Measurements from ENCODE around the gene ERN2. TPM values are rescaled to one million over a fixed set of nuclear protein-coding genes. Genes with fewer than 3 reads are reported as not detected.
"Not testable (repeated sequence)": the region's sequence is repeated elsewhere in the genome, so short reads cannot be mapped to it uniquely, and the experiment has no call there.

The ERN2 gene
- not detected in 2 replicates for total RNA-seq (2014; rRNA removed; shearing (Covaris generic))

DNA sequence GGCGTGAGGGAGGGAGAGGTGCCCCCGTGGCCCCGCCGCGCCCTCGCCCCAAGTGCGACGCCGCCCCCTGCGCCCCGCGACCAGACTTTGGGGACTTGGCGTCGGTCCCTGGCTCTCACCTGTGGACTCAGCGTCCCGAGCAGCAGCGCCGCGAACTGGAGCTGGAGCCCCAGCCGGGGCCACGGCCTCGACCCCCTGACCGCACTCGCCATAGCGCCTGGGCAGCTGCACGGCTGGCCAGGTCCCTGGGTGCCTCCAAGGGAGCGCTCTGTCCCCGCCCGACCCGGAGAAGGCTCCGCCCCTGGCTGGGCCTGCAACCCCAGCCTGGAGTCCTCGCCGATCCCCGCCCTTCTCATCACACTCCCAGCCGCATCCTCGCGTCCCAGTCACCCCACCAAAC is at the start of gene ERN2:
Gene ERN2 (minus strand): TSS at position 247 of the 400 bp plus-strand sequence. CDS start 35 bp downstream, at position 212.
- DNase-seq (ENCODE audit: low read depth), result no peak

DNA sequence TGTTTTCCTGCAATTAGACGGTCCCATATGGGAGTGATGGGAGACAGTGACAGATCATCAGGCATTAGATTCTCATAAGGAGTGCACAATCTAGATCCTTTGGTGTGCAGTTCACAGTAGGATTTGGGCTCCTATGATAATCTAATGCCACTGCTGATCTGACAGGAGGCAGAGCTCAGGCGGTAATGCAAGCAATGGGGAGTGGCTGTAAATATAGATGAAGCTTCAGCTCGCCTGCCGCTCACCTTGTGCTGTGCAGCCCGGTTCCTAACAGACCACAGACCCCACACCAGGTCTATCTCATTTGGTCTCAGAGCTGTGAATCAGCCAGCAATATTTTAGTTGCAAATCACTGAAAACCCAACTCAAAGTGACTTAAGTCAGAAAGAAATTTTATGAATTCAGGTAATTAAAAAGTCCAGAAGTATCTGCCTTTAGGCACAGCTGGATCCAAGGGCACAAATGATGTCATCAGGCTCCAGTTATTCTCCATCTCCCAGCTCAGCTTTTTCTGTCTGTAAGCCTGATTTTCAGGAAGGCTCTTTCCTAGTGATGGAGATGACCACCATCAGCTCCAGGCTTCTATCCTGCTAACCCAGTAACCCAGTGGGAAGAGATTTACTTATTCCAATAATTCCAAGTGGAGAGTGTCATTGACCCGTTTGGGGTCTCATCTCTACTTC is 45.1 kb upstream of the ERN2 start:
- no peak for DNase-seq (ENCODE audit: low read depth)

DNA sequence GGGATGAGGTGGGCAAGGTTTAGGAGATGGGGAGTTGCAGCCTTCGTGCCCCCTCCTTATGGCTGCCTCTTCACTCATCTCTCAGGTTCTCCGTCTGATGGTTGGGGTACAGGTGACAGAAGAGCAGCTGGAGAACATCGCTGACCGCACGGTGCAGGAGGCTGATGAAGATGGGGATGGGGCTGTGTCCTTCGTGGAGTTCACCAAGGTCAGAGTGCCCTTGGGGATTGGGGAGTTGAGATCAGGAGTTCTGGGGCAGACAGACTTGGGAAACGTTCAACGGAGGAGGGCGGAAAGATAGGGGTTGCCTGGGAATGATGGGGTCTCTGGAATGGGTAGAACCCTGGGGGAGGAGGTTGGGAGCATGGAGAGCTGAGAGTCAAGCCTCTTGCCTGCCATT is 44.1 kb upstream of the ERN2 start:
- no peak for DNase-seq (ENCODE audit: low read depth)

DNA sequence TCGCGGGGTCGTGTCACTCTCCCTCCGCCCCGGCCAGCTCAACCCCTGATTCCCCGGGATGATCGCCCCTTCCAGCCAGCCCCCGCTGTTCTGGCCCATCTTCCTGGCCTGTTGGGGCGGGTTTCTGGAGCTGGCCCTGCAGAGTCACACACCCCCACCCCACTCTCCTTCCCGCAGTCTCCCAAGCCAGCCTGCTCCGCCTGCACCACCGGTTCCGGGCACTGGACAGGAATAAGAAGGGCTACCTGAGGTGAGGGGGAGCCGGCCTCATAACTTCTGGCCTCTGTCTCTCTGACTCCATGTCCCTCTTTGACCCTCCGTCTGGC is 42.4 kb upstream of the ERN2 start:
- DNase-seq (ENCODE audit: low read depth), result no peak

DNA sequence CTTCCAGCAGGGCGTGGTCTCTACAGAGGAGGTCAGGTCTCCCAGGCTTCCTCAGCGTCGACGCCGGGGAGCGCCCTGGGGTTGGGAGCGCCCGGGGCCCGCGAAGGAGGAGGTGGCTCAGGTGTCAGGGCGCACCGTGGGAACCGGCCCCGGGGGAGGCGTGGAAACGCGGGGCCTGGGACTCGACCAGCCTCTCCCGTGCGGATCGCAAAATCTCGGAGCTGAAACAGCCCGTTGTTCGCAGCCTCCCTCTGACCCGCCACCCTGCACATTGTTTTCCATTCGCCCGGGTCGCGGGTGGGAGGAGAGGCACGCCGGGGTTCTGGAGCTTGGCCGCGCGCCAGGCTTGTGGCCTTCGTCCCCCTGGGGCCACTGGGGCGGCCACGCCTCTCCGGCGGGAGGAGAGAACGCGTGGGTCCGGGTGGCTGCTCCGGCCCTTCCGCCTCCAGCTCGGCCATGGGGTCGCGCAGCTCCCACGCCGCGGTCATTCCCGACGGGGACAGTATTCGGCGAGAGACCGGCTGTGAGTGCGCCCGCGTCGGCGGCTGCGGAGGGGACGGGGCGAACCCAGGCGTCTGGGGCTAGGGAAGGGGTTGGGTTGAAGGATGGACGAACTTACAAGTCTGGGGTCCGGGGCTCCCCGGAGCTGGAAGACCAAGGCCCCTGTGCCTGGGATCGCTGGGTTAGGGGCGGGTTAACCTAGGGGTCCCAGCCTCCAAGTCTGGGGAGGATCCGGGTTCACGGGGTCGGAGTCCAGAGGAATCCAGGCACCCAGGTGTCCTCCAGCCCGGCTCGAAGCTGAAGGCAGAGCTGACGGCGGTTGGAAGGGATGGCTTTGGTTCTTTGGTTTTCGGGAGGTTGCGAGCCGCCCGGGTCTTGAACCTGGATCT is 41.8 kb upstream of the ERN2 start, which contains the start of gene CHP2:
Gene CHP2 (plus strand): TSS at position 433 of the 890 bp plus-strand sequence. CDS start 24 bp downstream, at position 457.
- DNase-seq (ENCODE audit: low read depth), result no peak

DNA sequence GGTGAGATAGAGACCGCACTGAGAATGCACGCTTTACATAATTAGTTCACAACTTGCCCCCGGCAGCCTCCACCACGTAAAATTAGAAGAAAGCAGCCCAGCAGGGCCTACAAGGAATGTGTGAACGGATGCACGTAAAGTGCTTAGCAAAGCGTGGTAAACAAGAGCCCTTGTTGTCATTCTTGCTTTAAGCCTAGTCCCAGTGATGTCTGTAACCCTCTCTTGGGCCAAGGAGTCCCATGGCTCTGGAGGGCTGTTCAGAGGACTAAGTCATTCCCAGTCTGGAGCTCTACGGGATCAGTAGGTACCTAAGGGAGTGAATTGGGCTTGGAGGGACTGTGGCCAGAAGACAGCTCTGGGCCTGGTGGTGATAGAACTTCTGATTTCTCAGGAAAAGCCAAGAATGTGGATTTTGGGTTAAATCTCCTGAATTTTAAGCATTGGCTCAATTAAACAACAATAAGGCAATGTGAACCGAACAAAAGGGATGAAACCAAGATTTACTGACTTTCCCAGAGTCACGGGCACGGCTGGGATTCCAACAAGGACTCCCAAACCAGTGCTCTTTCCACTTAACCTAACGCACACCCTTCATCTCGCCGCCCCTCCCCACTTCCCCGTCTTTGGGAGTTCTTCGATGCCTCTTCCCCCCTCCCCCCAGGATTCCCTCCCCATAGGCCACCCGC is 41.0 kb upstream of the ERN2 start:
- DNase-seq (ENCODE audit: low read depth), result no peak

DNA sequence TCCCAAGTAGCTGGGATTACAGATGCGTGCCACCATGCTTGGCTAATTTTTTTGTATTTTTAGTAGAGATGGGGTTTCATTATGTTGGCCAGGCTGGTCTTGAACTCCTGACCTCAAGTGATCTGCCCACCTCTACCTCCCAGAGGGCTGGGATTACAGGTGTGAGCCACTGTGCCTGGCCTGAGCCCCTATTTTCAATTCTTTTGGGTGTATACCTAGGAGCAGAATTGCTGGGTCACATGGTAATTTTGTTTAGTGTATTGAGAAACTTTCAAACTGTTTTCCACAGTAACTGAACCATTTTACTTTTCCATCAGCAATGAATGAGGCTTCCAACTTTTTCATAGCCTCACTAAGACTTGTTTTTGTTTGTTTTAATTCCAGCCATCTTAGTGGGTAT is 38.0 kb upstream of the ERN2 start:
- not testable (repeated sequence) for DNase-seq (ENCODE audit: low read depth)

DNA sequence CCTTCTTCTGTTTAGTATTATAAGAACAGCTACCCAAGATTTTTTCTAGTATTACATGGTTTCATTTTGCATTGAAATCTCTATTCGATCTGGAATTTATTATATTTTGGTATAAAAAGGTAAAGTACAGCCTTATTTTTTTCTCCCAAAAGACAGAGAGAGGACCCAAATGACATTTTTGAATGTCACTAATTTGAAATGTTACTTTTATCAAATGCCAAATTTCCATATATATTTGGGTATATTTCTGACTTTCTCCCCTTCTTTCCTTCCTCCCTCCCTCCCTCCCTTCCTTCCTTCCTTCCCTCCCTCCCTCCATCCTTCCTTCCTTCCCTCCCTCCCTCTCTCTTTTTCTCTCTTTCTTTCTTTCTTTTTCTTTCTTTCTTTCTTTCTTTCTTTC is 35.6 kb upstream of the ERN2 start:
- DNase-seq (ENCODE audit: low read depth), result no peak

DNA sequence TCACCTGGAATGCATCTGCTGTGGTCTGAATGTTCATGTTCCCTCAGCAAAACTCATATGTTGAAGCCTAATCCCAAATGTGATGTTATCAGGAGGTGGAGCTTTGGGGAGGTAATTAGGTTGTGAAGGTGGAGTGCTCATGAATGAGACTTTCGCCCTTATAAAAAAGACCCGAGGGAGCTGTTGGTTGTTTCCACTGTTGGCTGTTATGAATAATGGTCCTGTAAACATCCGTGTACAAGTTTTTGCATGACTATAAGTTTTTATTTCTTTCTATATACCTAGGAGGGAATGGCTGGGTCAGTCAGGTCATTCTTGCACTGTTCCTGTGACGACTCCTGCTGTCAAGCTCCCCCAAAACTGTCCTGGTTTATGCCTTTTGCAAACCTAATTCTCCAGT is 32.2 kb upstream of the ERN2 start:
- no peak for DNase-seq (ENCODE audit: low read depth)

DNA sequence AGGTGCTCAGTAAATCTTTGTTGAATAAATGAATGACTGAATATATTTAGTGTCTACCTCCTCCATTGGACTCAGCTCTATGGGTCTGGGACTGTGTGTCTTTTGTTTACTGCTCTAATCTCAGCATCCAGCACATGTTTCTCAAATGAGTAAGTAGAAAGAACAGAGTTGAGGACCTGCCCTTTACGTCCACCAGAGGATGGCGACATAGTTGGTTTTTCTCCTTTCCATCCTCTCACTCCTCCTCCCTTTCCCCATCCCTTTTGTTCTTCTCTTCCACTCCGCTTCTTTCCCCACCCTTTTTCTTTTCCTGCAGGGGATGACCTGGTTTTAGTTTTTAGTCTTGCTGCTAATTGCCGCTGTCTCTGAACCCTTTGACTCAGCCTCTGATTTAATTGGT is 29.7 kb upstream of the ERN2 start:
- no peak for DNase-seq (ENCODE audit: low read depth)

DNA sequence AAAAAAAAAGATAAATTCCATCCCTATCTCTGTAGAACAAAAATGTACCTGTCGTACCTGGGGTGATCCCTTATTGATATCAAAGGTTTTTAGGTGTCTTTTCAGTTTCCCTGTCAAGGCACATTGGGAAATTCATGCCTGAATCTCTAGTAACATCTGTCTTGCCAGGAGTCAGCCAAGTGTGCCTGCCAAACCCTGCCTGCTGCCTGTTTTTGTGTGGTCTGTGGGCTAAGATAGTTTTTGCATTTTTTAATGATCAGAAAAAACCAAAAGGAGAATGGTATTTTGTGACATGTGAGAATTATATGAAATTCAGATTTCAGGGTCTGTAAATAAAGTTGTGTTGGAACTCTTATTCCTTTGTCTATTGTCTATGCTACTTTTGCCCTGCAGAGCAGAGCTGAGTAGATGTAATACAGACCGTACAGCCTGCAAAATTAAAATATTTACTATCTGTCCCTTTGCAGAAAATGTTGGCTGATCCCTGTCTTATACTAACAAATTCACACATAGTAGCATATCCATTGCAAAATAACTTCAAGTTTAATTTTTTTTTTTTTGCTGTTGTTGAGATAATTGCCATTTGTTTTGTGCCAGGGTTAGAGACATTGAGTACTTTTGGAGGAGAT is 28.8 kb upstream of the ERN2 start:
- DNase-seq (ENCODE audit: low read depth), result no peak

DNA sequence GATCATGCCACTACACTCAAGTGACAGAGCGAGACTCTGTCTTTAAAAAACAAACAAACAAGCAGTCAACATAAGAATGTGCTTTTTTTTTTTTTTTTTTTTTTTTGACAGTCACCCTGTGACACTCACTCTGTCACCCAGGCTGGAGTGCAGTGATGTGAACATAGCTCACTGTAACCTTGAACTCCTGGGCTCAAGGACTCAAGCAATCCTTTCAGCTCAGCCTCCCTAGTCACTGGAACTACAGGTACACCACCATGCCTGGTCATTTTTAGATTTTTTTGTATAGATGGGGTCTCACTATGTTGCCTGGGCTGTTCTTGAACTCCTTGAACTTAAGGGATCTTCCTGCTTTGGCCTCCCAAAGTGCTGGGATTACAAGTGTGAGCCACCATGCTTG is 26.5 kb upstream of the ERN2 start:
- no peak for DNase-seq (ENCODE audit: low read depth)

DNA sequence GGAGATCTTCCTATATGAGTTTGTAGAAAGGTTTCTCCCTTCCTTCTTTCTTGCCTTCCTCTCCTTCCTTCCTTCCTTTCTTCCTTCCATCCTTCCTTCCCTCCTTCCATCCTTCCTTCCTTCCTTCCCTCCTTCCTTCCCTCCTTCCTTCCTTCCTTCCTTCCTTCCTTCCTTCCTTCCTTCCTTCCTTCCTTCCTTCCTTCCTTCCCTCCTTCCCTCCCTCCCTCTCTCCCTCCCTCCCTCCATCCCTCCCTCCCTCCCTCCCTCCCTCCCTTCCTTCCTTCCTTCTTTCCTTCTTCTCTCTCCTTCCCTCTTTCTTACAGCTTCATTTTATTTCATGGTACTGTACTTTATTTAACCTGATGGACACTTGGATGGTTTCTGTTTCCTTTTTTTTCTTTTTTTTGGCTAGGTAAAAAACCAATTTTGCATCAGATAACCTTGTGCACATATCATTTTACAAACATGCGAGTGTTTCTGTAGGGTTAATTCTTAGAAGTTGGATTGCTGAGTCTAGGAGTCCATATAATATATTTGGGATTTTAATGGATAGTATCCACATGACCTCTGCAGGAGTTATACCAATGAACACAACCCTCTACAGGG is 24.5 kb upstream of the ERN2 start:
- not testable (repeated sequence) for DNase-seq (ENCODE audit: low read depth)

DNA sequence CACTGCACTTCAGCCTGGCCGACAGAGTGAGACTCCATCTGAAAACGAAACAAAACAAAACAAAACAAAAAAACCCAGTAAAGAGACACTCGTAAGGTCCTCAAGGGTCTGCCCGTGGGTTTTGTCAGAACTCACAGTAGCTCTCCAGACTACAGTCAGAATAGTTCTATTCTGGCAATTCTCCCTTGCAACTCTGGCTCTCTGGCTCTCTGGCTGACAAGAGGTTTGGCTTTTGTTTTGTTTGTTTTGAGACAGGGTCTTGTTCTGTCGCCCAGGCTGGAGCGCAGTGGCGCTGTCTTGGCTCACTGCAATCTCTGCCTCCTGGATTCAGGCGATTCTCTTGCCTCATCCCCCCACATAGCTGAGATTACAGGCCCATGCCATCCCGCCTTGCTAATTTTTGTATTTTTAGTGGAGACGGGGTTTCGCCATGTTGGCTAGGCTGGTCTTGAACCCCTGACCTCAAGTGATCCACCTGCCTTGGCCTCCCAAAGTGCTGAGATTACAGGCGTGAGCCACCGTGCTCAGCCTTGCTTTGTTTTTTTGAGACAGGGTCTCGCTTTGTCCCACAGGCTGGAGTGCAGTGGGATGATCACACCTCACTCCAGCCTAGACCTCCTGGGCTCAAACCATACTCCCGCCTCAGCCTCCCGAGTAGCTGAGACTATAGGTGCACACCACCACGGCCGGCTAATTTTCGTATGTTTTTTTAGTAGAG is 21.3 kb upstream of the ERN2 start:
- DNase-seq (ENCODE audit: low read depth), result no peak

DNA sequence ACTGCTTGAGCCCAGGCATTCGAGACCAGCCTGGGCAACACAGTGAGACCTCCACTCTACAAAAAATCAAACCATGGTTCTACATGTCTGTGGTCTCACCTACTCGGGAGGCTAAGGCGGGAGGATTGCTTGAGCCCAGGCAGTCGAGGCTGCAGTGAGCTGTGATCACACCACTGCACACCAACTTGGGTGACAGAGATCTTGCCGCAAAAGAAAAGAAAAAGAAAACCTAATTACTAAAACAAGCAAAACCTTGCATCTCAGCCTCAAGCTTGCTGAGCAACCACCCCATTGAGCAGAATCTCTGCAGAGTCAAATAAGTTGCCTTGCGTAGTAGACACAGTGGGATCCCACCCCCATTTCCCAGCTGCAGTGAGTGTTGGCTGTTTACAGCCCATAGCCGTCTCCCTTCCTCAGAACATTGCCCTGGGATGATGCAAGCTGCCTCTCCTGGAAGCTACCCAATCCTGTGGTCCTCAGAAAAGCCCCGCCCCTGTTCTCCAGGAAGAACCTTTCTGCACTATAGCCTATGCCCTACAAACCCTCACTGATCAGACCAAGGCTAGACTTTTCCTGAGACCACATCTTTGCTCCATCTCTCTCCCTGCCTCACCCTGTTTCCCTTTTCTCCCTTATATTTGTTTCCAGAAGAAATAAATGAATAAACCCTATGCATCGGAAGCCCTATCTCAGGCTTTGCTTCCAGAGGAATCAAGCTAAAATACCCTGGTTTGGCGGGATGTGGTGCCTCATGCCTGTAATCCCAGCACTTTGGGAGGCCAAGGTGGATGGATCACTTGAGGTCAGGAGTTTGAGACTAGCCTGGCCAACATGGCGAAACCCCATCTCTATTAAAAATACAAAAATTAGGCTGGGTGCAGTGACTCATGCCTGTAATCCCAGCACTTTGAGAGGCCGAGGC is 16.7 kb upstream of the ERN2 start:
- peak; percentile 69 for DNase-seq (ENCODE audit: low read depth)

DNA sequence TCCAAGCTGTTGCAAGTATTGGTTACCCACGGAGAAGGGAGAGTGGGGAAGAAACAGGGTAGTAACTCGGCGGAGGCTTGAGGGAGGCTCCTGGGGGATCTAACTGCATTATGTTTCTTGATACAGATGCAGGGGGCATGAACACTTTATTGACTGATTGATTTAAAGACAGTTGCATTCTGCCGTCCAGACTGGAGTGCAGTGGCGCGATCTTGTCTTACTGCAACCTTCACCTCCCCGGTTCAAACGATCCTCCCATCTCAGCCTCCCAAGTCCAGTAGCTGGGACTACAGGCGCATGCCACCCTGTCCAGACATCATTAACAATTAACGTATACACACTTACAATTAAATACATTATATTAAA is 15.1 kb upstream of the ERN2 start:
- no peak for DNase-seq (ENCODE audit: low read depth)

DNA sequence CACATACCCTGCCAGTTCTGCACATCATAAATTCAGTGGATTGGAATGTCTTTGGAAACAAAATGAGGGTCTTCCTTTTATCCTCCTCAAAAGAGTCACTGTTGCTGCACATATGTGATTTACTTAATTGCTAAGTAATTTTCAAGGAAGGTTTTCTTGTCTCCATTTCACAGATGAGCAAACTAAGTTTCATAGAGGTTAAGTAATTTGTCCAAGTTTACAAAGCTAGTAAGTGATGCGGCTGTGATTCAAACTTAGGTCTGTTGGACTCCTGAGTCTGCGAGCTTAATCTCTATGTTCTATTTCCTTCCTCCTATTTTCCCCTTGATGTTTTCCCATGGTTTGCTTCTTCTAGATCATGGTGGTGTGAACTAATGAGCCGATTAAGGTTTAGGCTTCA is 13.7 kb upstream of the ERN2 start:
- DNase-seq (ENCODE audit: low read depth), result no peak

DNA sequence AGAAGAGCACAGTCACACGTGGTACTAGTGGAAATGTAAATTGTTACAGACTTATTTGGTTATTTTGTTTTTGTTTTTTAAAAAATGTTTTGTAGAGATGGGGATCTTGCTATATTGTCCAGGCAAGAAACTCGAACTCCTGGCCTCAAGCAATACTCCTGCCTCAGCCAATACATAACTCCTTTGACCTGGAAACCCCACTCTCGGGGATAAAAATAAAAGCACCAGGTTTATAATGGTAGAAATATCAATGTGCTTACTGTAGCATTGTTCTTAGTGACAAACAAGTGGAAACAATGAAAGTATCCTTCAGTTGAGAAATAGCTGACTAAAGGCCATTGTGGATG is 11.7 kb upstream of the ERN2 start:
- no peak for DNase-seq (ENCODE audit: low read depth)

DNA sequence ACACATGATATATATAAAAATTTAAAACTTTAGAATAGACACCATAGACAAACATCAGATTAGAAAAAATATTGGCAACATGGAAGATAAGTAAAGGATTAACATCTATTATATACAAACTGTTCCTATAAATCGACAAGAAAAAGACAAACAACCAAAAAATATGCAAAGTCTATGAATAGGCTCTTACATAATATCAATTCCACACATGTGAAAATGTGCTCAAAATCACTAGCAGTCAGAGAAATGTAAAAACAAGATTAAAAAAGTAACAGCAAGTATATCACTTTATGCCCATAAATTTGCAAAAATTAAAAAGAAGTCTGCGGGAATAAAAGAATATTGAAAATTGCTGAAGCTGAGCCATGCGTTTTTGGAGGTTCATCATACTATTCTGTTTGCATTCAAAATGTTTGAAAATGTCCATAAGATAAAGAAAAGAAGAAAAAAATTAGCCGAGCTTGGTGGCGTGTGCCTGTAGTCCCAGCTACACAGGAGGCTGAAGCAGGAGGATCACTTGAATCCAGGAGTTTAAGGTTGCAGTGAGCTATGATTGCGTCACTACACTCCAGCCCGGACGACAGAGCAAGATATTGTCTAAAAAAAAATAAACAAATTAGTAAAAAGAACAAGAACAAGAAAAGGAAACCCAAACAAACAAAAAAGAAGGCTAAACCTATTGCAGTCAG is 11.2 kb upstream of the ERN2 start:
- peak; percentile 28 for DNase-seq (ENCODE audit: low read depth)
